HUES6 (cell line): Measurements from ENCODE around the gene SOD3.

Source experiments
- H3K27ac ChIP-seq: 2 replicates; pipeline ENCODE4 v1.7.0; 2013; ENCODE audit warnings: low read depth, mild to moderate bottlenecking, low read length, inconsistent platforms
- H3K27me3 ChIP-seq: 2 replicates; pipeline ENCODE4 v1.6.1; 2013; ENCODE audit warnings: low read length; ENCODE audit not compliant: control insufficient read depth, insufficient read depth
- H3K36me3 ChIP-seq: 2 replicates; pipeline ENCODE4 v1.6.1; 2013; ENCODE audit warnings: low read length; ENCODE audit not compliant: control insufficient read depth, insufficient read depth
- H3K4me1 ChIP-seq: 2 replicates; pipeline ENCODE4 v1.6.1; 2013; ENCODE audit warnings: low read length; ENCODE audit not compliant: control insufficient read depth, insufficient read depth
- H3K4me3 ChIP-seq: 2 replicates; pipeline ENCODE4 v1.5.1; 2013; ENCODE audit warnings: low read depth, low read length
- H3K9ac ChIP-seq: one replicate; pipeline ENCODE4 v1.6.1; 2013; ENCODE audit warnings: mild to moderate bottlenecking, low read length
- H3K9me3 ChIP-seq: 2 replicates; pipeline ENCODE4 v1.6.1; 2013; ENCODE audit warnings: low read depth, low read length; ENCODE audit not compliant: control insufficient read depth, insufficient read depth

Gene SOD3

DNA sequence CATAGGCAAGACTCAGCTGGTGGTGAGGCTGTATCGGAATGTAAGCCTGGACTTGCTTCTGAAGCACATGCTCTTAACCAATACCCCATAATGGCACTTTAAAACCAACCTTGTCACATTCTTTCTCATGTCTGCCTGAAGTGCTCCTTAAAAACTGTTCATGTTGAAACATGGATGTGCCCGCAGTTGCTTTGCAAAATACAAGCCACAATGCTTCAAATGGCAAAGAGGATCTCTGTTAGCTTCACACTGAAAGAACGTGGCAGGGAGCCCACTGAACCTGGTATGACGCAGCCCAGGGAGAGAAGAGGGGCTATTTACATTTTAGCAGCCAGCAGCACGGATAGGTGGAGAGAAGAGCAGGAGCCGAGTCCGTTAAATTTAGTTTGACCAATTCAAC is 29.3 kb downstream of the SOD3 start:
- no peak overlapping the region for H3K9ac ChIP-seq
- H3K4me3 ChIP-seq, result no peak overlapping the region
- no peaks in the 10 kb centered on the region for H3K36me3 ChIP-seq
- no peaks in the 10 kb centered on the region for H3K9me3 ChIP-seq
- H3K27me3 ChIP-seq, result no peaks in the 10 kb centered on the region
- no peaks in the 10 kb centered on the region for H3K4me1 ChIP-seq
- no peak overlapping the region for H3K27ac ChIP-seq

DNA sequence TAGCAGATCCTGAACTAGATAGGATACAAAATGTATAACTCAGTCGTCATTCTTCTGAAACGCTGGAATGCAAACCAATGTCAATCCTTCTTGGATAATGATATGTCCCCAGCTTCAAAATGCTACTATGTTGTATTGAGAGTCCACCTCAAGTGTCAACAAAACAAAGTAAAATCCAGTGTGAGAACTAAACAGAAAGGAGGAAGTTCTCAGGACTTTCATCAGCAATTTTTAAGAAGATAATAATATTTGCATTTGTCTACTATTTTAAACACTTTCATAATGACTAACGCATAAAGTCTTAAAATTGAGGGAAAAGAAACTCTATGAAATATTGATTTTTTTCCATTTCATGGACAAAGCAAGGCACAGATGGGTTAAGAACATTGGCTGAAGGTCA is 36.3 kb downstream of the SOD3 start:
- Histone ChIP-seq H3K9me3 (no peaks in the 10 kb centered on the region), H3K4me3 (no peak overlapping the region)

DNA sequence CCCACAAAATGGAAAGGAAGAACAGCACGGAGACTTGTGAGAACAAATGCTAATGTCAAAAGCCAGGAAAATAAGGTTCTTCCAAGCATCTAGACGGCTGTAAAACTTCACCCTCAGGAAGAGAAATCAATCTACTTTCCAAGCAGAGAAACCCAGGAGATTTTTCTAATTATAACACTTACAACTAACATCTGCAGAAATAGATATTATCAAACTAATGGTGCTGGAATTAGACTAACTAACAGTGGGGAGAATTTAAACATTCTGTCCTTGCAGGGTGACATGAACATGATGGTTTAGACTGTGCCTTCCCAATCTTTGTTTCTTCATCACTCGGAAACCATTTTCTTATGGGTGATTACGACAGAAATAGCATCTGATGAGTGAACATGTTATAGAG is 40.3 kb downstream of the SOD3 start:
- H3K36me3 ChIP-seq, result no peaks in the 10 kb centered on the region
- no peak overlapping the region for H3K9ac ChIP-seq
- H3K9me3 ChIP-seq, result no peaks in the 10 kb centered on the region
- no peak overlapping the region for H3K4me3 ChIP-seq
- H3K27me3 ChIP-seq, result no peaks in the 10 kb centered on the region
- H3K4me1 ChIP-seq, result no peaks in the 10 kb centered on the region
- H3K27ac ChIP-seq, result no peak overlapping the region

More for the DNA sequence above, 36.3 kb downstream of the SOD3 start:
- Histone ChIP-seq H3K27me3 (no peaks in the 10 kb centered on the region), H3K9ac (no peak overlapping the region), H3K36me3 (no peaks in the 10 kb centered on the region), H3K4me1 (no peaks in the 10 kb centered on the region), H3K27ac (no peak overlapping the region)

DNA sequence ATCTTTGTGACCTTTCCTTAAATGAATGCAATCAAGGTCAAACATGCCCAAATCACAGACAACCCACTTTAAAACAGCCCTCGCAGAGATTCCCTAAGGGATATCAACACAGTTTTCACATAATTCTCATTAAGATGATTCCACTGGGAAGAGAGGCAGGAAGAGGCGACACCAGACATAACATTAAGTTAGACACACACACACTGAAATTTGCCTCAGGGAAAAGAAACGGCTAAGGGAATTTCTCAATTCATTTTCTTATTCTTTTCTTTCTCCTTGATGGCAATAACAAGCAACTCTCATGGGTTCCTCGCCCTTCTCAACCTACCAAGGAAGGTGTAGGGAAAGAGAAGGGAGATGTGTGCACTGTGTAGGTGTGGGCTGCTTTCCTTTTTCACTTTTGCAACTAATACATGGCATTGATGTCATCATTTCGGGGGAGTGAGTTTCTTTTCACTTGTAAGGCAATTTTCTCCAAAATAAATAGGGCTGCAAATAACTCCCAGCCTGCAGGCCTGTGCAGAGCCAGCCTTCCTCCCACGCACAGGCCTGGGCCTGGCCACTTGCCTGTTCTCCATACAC is 41.4 kb downstream of the SOD3 start:
- H3K9me3 ChIP-seq, result no peaks in the 10 kb centered on the region
- H3K27ac ChIP-seq, result no peak overlapping the region
- H3K36me3 ChIP-seq, result no peaks in the 10 kb centered on the region
- no peaks in the 10 kb centered on the region for H3K4me1 ChIP-seq
- no peaks in the 10 kb centered on the region for H3K27me3 ChIP-seq
- no peak overlapping the region for H3K4me3 ChIP-seq
- no peak overlapping the region for H3K9ac ChIP-seq

DNA sequence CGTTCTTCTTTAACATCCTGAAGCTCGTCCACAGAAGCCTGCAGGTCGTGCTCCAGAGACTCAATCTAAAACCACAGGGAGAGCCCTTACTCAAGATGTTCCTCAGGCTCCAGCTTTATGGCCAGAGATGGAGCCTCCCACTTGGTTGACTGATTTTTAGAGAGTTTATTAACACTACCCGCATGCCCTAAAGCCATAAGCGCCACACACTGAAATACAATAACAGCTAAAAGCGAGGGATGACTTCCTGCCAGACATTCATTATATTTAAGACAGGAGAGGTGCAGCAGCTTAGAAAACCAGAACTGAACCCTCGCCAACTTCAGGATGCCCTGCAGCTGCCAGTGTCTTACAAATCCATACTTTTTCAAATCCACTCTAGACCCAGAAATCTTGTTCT is 42.0 kb downstream of the SOD3 start:
- H3K9me3 ChIP-seq, result no peaks in the 10 kb centered on the region
- no peak overlapping the region for H3K9ac ChIP-seq

DNA sequence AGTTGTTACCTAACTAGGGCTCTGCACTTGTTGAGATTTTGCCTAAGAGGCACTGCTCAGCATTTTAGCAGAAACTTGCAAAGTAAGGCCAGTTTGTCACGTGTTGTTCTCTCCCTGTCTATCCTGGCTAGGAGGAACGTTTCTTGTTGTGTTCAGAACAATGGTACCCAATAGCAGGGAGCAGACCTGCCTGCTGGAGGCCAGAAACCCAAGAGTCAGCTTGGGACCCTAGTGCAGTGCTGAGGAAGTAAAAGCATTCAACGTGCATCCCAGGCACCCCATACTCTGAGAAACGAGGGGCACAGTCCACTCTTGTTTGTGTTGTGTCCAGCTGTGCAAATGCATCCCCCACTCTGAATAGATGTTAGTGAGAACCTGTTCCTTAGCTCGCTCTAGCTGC is 42.4 kb downstream of the SOD3 start:
- no peaks in the 10 kb centered on the region for H3K27me3 ChIP-seq
- H3K36me3 ChIP-seq, result no peaks in the 10 kb centered on the region
- H3K27ac ChIP-seq, result no peak overlapping the region
- H3K9ac ChIP-seq, result no peak overlapping the region
- H3K9me3 ChIP-seq, result no peaks in the 10 kb centered on the region
- no peaks in the 10 kb centered on the region for H3K4me1 ChIP-seq
- H3K4me3 ChIP-seq, result no peak overlapping the region

More for the DNA sequence above, 42.0 kb downstream of the SOD3 start:
- H3K27ac ChIP-seq, result no peak overlapping the region
- no peaks in the 10 kb centered on the region for H3K27me3 ChIP-seq
- no peak overlapping the region for H3K4me3 ChIP-seq
- no peaks in the 10 kb centered on the region for H3K4me1 ChIP-seq
- H3K36me3 ChIP-seq, result no peaks in the 10 kb centered on the region

DNA sequence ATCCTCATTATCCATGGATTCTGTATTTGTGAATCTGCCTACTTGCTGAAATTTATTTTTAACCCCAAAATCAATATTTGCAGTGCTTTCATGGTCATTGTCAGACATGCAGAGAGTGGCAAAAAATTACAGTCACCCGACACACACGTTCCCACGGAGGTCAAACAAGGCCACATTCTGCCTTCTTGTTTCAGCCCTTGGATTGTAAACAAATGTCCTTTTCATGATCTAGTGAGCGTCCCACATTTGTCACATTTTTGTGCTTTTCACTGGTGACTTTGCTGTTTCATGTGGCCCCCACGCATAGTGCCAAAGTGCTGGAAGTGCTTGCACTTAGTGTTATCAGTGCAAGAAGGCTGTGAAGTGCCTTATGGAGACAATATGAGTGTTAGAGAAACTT is 45.0 kb downstream of the SOD3 start:
- Histone ChIP-seq H3K4me1 (no peaks in the 10 kb centered on the region), H3K36me3 (no peaks in the 10 kb centered on the region), H3K9me3 (no peaks in the 10 kb centered on the region), H3K9ac (no peak overlapping the region), H3K4me3 (no peak overlapping the region), H3K27me3 (no peaks in the 10 kb centered on the region), H3K27ac (no peak overlapping the region)

DNA sequence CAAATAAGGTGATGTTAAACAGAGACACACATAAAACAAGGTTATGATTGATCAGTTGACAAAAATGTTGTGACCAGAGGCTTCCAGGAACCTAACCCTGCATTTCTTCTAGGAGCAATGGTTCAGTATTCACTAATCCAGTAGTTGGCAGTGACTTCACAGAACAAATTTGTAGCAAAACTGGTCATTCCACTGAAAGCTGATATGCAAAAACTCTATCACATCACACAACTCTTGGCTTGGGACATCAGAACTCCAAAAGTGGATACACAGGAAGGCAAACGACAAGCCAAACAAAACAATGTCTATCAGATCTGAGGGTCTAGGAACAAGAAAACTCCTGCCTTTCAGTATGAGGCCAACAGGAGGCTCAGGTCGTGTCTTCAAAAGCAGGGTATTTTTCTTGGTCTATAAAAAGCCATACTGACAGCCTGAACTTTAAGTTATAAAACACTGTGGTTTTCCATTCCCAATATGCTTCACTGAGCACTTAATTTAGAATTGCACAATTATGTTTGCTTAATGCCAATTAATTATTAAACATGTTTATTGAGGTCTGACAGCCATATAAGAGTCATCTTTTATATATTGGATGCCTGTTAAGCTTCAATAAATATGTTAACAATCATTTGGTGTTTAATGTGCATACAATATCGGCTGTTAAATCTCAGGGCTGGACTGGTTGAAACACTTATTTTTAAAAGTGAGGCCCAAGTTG is 45.6 kb downstream of the SOD3 start:
- Histone ChIP-seq H3K9ac (no peak overlapping the region), H3K9me3 (no peaks in the 10 kb centered on the region), H3K27me3 (no peaks in the 10 kb centered on the region), H3K36me3 (no peaks in the 10 kb centered on the region), H3K27ac (no peak overlapping the region), H3K4me3 (no peak overlapping the region), H3K4me1 (no peaks in the 10 kb centered on the region)

DNA sequence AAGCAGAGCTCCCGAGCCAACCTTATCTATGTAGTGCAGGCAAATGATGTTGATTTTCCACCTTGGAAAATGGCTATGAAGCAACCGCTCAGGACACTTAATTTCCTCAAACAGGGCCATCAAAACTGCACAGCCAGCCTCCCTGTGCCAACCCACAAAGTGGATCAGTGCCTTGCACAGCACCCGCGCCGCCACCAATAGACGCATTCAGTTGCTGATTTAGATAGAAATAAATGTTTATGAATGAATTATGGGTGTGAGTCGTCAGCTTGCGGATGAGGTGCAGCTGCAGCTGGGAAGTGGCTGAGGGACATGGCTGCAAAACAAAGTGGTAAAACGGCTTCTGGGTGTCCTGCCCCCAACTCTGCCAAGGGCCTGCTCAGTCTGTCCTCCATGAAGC is 47.0 kb downstream of the SOD3 start:
- no peak overlapping the region for H3K9ac ChIP-seq
- no peaks in the 10 kb centered on the region for H3K9me3 ChIP-seq
- H3K4me1 ChIP-seq, result peaks cover 7% of the 10 kb centered on the region; the same call in 1 of the 2 replicates
- H3K27me3 ChIP-seq, result no peaks in the 10 kb centered on the region
- no peak overlapping the region for H3K27ac ChIP-seq
- no peak overlapping the region for H3K4me3 ChIP-seq
- H3K36me3 ChIP-seq, result no peaks in the 10 kb centered on the region

DNA sequence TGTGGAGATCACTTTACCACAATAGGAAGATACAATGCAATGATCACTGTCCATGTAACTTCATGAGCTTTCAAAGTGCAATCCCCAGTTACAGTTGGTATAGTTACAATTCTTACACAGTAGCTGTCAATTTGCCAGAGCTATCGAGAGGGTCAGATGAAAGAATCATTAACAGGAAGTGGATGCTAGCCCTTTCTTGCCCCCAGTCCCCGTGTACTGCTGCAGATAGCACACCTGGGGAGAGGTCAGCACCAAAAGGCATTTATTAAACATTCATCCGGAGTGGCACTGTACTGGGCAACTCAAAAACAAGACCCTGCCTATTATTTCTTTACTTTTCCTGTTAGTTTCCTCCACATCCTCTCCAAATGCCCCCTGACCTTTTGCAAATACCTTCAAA is 47.7 kb downstream of the SOD3 start:
- Histone ChIP-seq H3K36me3 (no peaks in the 10 kb centered on the region), H3K4me1 (peaks cover 7% of the 10 kb centered on the region; the same call in 1 of the 2 replicates), H3K9me3 (no peaks in the 10 kb centered on the region), H3K9ac (no peak overlapping the region), H3K4me3 (no peak overlapping the region), H3K27ac (no peak overlapping the region), H3K27me3 (no peaks in the 10 kb centered on the region)

DNA sequence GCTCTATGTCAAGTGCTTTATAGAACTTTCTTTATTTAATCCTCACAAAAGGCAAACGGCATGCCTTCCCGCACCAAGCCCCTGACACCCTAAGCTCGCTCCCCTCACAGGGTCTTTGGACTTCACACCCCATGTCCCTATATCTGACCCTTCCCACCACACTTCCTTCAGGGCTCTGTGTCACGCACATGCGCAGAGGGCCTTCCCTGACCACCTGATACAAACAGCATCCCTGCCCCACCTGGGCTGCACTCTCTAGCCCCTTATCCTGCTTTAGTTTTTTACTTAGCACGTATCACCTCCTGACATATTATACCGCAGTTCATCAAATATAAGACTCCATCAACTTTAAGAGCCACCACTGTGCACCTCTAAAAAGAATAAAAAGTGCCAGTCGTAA is 49.8 kb downstream of the SOD3 start:
- Histone ChIP-seq H3K9me3 (no peaks in the 10 kb centered on the region), H3K9ac (no peak overlapping the region), H3K4me3 (no peak overlapping the region)

More for the DNA sequence above, 49.8 kb downstream of the SOD3 start:
- no peaks in the 10 kb centered on the region for H3K27me3 ChIP-seq
- peaks cover 7% of the 10 kb centered on the region; the same call in 1 of the 2 replicates for H3K4me1 ChIP-seq
- no peaks in the 10 kb centered on the region for H3K36me3 ChIP-seq
- H3K27ac ChIP-seq, result no peak overlapping the region
